ENCODE results near the gene KCNMB2.

KCNMB2 gene

GRCh38 chr3:178646186-178646862, 110.1 kb downstream of the KCNMB2 start:
- no peak for DNase-seq (ENCODE audit: low read depth)

GRCh38 chr3:178655488-178655887, 119.3 kb downstream of the KCNMB2 start:
- DNase-seq (ENCODE audit: low read depth) = no peak

- DNase-seq (ENCODE audit: low read depth) = no peak
These were observed 122.6 kb downstream of the KCNMB2 start for GRCh38 chr3:178658694-178659325.

GRCh38 chr3:178663201-178663934, 127.1 kb downstream of the KCNMB2 start:
- DNase-seq (ENCODE audit: low read depth) = no peak

- no peak for DNase-seq (ENCODE audit: low read depth)
These were observed 129.5 kb downstream of the KCNMB2 start for GRCh38 chr3:178665747-178666146.

GRCh38 chr3:178669022-178669601, 132.9 kb downstream of the KCNMB2 start:
- DNase-seq (ENCODE audit: low read depth) = no peak

GRCh38 chr3:178669758-178670157, 133.5 kb downstream of the KCNMB2 start:
- DNase-seq (ENCODE audit: low read depth) = no peak

- no peak for DNase-seq (ENCODE audit: low read depth)
These were observed 135.1 kb downstream of the KCNMB2 start for GRCh38 chr3:178671377-178671776.

- DNase-seq (ENCODE audit: low read depth) = no peak
These were observed 135.6 kb downstream of the KCNMB2 start for GRCh38 chr3:178671791-178672190.

- DNase-seq (ENCODE audit: low read depth) = no peak
These were observed 136.0 kb downstream of the KCNMB2 start for GRCh38 chr3:178672275-178672674.

GRCh38 chr3:178673529-178673928, 137.3 kb downstream of the KCNMB2 start:
- no peak for DNase-seq (ENCODE audit: low read depth)

- no peak for DNase-seq (ENCODE audit: low read depth)
These were observed 139.8 kb downstream of the KCNMB2 start for GRCh38 chr3:178676077-178676476.

GRCh38 chr3:178676942-178677790, 140.9 kb downstream of the KCNMB2 start:
- DNase-seq (ENCODE audit: low read depth) = no peak

GRCh38 chr3:178677961-178678360, 141.7 kb downstream of the KCNMB2 start:
- no peak for DNase-seq (ENCODE audit: low read depth)

- DNase-seq (ENCODE audit: low read depth) = no peak
These were observed 143.8 kb downstream of the KCNMB2 start for GRCh38 chr3:178680037-178680436.

- DNase-seq (ENCODE audit: low read depth) = no peak
These were observed 144.3 kb downstream of the KCNMB2 start for GRCh38 chr3:178680489-178680888.

- no peak for DNase-seq (ENCODE audit: low read depth)
These were observed 148.8 kb downstream of the KCNMB2 start for GRCh38 chr3:178684881-178685590.

GRCh38 chr3:178685591-178685906, 149.3 kb downstream of the KCNMB2 start:
- no peak for DNase-seq (ENCODE audit: low read depth)

GRCh38 chr3:178686826-178687225, 150.6 kb downstream of the KCNMB2 start:
- no peak for DNase-seq (ENCODE audit: low read depth)

- no peak for DNase-seq (ENCODE audit: low read depth)
These were observed 154.3 kb downstream of the KCNMB2 start for GRCh38 chr3:178690571-178690970.

- no peak for DNase-seq (ENCODE audit: low read depth)
These were observed 163.1 kb downstream of the KCNMB2 start for GRCh38 chr3:178699364-178699763.

All from T-helper 22 cell (primary cell).